IPS-11a (cell line): Measurements from ENCODE around the gene CDHR5.

Experiments
- H3K4me3 ChIP-seq: one replicate; pipeline ENCODE4 v1.5.1; 2013; ENCODE audit warnings: low read depth, low read length, control low read depth

Gene CDHR5

GRCh38 chr11:611001-611996 lies 13.5 kb downstream of the CDHR5 start:
- H3K4me3 ChIP-seq, result no peak overlapping the region

- H3K4me3 ChIP-seq, result no peak overlapping the region
Observed at GRCh38 chr11:610146-610801, 14.5 kb downstream of the CDHR5 start.

GRCh38 chr11:609341-609811 lies 15.4 kb downstream of the CDHR5 start:
- no peak overlapping the region for H3K4me3 ChIP-seq

- no peak overlapping the region for H3K4me3 ChIP-seq
Observed at GRCh38 chr11:608791-609251, 15.9 kb downstream of the CDHR5 start.

- H3K4me3 ChIP-seq, result no peak overlapping the region
Observed at GRCh38 chr11:607971-608659, 16.6 kb downstream of the CDHR5 start.

- no peak overlapping the region for H3K4me3 ChIP-seq
Observed at GRCh38 chr11:607020-607780, 17.6 kb downstream of the CDHR5 start.

DNA sequence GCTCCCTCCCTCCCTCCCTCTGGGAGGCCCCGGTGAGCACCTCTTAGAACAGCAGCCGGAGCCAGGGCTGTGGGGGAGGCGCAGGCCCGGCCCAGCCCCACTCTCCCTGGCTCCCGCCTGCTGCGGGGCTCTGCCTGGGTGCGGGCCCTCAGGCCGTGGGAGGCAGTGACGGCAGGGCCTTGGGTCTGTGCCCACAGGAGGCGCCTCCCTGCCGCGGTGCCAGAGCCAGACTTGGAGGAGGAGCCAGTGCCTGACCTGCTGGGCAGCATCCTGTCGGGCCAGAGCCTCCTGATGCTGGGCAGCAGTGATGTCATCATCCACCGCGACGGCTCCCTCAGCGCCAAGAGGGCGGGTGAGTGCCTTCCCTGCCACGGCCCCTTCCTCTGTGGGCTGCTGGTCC lies 18.5 kb downstream of the CDHR5 start:
- H3K4me3 ChIP-seq, result no peak overlapping the region

DNA sequence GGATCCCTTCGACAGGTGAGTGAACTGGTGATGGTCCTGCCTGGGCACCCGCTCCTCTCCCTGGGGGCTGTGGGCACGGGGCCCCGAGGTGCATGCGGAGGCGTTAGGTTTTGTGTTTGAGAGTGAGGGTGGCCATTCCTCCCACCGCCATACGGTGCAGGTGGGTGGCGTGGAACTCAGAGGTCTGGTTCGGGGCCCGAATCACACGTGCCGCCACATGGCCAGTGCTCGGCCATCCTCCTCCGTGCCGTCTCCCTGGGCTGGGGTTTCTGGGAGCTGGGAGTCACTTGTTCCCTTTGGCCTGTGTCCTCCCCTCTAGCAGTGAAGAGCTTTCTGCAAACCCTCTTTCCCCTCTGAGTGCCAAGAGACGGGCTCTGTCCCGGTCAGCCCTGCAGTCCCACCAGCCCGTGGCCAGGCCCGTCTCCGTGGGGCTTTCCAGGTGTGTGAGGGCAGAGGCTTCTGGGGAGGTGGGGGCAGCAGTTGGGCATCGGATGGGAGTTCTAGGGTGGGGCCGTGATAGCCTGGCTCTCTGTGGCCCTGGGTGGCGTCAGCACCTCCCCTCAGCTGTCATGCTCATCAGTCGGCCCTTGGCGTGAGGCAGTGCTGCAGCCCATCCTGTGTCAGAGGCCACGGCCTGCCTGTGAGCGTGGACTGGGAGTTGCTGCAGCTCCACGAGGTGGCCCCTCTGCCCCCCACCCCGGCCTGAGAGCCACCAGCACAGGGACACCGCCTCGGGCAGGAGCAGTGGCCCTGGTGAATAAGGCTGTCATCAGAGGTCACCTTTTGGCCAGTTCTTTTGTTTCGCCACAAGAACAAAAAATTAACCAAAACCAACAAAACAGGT lies 19.2 kb downstream of the CDHR5 start:
- no peak overlapping the region for H3K4me3 ChIP-seq

DNA sequence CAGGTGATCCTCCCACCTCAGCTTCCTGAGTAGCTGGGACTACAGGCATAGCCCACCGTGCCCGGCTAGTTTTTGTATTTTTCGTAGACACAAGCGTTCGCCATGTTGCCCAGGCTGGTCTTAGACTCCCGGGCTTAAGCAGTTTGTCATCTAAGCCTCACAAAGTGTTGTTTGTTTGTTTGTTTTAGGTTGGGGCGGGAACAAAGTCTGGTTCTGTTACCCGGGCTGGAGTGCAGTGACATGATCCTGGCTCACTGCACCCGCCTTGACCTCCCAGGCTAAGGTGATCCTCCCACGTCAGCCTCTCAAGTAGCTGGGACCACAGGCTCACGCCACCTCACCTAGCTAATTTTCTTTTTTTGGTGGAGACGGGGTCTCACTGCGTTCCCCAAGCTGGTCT lies 21.6 kb downstream of the CDHR5 start:
- H3K4me3 ChIP-seq, result no peak overlapping the region

GRCh38 chr11:601573-602245 lies 23.0 kb downstream of the CDHR5 start:
- no peak overlapping the region for H3K4me3 ChIP-seq

DNA sequence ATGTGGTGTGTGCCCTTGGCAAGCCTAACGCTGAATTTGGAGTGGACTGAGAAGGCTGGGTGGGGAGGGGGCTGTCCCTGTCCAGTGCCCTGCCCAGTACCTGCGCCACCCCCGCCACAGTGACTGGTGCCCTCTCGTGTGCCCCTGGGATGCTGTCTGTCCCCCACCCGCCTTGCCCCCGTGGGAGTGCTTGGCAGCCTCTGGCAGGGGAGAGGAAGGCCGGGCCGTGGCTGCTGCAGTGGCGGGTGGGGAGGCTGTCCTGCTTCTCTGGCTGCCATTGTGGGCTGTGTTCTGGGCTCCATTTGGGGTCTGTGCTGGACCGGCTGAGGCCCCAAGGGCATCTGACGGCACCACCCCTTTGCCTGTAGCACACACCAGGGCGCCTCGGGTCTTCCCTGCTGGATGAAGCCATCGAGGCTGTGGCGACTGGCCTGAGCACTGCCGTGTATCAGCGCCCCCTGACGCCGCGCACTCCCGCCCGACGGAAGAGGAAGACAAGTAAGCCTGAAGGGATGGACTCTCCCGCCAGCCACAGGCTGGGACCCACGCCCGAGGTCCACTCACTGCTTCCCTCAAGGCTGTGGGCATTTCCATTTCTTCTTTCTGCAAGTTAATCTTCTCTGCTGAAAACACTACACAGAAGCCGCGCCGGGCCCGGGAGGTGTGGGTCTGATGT lies 26.6 kb downstream of the CDHR5 start:
- H3K4me3 ChIP-seq, result no peak overlapping the region

DNA sequence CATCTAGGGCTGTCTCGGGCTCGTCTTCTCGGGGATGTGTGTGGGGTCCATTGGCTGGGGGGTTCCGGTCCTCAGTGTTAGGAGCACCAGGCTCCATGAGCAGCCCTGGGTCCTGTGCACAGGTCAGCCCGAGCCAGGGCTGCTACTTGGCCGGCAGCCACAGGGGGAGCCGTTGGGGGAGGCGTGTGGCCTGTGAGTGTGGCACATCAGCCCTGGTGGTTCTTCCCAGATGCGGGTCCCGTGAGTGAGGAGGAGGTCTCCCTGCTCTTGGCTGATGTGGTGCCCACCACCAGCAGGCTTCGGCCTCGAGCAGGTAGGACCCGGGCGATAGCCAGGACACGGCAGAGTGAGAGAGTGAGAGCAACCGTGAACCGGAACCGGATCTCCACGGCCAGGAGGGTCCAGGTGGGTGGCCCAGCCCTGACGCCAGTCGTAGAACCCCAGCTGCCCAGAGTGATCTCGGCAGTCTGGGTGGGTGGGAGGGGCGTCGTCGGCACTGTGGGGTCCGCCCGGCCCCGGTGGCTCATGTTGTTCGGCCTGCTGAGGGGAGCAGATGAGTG lies 27.5 kb downstream of the CDHR5 start:
- H3K4me3 ChIP-seq, result no peak overlapping the region

DNA sequence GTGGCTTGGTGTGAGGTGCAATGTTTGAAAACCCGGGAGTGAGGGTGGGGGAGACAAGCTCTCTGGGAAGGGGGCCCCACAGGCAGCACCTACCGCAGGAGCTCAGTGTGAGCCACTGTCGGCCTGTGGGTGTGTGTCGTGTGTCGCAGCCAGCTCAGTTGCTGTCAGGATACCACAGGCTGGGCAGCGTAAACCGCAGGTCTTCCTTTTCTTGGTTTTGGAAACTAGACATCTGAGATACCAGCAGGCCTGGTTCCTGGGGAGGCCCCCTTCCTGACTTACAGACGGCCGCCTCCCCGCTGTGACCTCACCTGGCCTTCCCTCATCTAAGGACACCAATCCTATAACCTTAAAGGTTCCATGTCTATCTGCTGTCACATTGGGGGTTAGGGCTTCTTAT lies 28.4 kb downstream of the CDHR5 start:
- H3K4me3 ChIP-seq, result no peak overlapping the region

- H3K4me3 ChIP-seq, result no peak overlapping the region
Observed at GRCh38 chr11:595400-595799, 29.4 kb downstream of the CDHR5 start.

- no peak overlapping the region for H3K4me3 ChIP-seq
Observed at GRCh38 chr11:593347-593746, 31.4 kb downstream of the CDHR5 start.

GRCh38 chr11:592918-593317 lies 31.8 kb downstream of the CDHR5 start:
- H3K4me3 ChIP-seq, result no peak overlapping the region

DNA sequence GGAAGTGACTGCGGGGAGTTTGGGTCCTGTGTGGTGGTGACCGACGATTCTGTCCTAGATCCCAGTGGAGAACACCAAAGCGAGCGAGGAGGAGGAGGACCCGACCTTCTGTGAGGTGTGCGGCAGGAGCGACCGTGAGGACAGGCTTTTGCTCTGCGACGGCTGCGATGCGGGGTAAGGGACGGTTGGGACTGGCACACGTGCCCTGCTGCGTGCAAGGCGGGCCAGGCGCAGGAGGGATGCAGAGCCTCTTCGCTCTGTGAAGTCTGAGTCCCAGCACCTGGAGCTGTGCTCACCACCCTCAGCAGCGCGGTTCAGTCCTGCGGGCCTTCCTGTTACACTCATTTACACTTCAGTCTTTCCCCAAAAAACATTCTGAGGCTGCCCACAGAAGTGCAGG lies 32.3 kb downstream of the CDHR5 start:
- H3K4me3 ChIP-seq, result no peak overlapping the region

DNA sequence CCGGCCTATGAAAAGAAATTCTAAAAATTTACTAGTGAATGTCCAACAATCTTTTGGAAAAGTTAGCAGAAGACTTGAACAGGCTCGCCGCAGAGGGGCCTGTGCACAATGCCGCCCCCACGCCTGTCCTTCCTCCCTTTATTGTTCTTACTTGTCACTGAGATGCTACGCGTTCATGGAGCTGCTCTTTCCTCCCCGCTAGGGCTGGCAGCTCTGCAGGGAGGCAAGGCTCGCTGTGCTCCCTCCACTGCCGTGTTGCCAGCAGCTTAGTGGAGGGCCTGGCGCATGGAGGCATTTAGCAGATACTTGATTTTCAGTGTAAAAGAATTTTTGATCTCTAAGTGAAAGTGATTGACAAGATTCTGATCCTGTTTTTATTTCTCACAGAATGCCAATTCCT lies 33.8 kb downstream of the CDHR5 start:
- no peak overlapping the region for H3K4me3 ChIP-seq
